ENCODE results near the gene BRD7.
A peak's percentile ranks its signal among the peaks of the same experiment; 100 is the strongest.

Gene BRD7

DNA sequence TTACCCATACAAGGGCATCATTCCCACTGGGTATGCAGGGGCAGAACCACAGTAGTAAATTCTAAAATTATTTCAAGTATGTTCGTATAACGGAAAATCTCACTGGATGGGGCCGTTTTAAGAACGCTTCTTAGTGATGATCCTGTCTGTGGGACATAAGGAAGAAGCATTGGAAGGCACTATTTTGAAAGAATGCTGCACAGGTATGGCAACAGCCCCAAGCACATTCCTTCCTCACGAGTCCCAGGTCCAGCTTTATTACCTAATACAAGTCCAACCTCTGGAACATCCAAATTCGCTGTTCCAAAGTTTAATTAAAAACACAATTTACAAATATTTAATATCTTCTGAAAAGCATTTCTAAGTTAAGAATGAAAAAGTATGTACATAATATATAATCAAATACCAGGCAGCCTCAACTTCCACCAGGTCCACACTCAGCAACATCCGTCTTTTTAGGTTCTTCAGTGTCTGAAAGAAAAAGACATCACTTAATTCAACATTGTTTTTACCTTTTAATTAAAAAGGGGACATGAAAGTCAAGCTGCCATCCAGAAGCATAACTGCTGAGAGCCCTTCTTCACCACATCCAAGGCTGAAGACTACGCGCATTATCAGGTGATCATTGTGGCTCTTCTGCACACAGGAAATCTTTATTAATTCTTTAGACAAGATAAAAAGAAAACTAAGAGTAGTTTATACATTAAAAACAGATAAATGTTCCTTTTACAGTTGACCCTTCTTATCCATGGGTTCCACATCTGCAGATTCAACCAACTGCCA lies 49.8 kb downstream of the BRD7 start:
- DNase-seq, result no peak

DNA sequence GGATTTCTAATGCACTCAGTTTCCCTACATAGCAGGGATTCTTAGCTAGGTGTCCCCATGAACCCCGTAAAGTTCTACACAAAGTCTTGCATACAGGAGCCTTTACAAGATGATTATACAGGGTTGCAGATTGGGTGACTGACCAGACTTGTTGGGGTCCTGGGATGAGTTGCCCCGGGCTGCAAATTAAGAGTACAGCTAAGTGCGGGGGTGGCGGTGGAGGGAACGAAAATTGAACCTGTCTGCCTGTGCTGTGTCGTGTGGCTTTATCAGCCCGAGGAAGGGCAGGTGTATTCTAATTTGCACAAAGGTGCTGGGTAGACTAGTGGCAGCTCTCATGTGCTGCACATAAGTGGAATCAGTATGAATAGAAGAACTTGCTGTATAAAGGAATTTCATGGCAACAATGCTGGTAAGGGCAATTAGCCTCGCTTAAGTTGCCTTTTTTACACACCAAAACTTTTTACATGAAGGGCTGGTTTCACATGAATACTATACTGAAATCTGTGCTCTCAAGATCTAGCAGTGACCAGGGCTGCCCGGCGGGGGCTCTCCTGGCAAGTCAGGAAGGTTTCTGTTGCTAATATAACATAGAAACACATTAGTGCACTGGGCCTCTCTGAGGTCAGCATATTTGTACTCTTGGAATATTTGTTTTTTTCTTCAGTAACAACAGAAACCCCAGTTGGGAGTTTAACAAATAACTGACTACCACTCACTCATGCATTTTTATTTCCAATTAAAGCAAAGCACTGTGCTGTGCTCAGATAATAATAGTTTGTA lies 51.7 kb downstream of the BRD7 start:
- DNase-seq, result no peak

DNA sequence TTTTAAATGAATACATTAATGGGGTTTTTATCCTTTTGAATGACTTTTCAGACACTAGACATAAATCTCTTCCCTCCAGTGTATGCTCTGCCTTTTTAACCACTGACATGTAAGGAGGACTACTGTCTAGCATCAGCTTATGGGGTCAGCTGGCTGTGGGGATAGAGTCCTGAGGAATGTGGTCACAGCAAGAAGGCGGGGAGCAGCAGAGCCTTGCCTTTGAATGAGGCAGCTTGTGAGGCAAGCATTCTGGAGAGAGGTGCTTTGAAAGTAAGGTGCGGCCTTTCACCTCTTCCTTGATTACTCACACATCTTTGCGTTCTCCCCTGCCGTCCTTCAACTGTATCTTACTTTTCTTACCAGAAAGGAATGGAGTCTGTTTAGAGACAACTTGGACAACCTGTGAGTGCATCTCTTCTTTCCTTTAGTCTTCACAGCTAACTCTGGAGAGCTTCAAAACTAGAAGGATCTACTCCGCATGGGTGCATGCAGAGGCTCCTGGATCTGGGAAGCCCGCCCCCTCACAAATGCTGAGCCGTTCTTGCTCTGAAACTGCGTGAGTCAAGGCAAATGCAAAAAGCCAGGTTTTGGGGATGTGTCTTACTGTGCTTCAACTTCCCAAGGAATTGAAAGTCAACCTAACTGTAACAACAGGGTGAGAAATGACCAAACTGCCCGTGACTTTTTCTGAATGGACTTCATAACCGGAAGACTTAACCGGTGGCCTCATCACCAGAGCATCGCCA lies 52.5 kb downstream of the BRD7 start:
- DNase-seq, result no peak

DNA sequence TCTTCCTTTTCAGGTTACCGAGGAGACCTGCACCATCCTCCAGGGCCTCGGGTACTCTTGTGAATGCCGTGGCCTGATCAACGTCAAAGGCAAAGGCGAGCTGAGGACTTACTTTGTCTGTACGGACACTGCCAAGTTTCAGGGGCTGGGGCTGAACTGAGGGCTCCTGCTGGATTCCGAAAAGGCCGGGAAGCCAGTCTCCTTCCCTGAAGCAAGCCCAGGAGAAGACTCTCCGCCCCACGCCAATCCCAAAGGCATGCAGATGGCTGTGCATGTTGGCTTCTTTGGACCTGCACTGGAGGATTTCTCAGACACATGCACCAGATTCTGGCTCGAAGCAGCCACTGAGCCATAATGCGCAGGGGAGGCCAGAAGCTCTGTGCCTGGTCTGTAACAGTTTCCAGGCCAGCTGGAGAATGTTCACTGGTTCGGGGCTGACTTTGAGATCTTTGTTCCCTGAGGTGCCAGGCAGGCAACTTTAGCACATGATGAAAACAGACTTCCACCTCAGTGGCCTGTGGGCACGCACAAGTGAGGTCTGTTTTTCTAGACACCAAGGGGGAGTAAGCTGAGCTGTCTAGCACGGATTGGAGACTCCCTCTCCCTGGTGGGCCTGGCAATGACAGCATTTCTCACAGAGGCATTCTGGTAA lies 53.3 kb downstream of the BRD7 start:
- DNase-seq, result no peak

DNA sequence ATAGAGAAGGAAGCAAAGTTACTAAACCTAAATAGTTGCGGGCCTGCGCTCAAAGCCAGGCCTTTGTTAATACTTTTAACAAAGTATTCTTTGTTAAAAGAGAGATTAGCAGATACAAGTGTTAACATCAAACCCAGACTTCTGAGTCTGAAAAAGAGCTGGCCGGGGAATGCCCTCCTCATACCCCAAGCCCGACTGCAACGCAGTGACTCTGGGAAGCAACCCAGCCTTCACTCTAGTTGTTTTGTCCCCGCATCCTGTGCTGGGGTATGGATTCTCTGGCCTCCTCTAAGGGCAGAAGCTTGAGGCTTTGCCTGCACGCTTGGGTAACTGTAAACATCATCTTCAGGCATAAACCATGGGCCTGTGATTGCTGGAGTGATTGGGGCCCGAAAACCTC lies 54.1 kb downstream of the BRD7 start:
- no peak for DNase-seq

DNA sequence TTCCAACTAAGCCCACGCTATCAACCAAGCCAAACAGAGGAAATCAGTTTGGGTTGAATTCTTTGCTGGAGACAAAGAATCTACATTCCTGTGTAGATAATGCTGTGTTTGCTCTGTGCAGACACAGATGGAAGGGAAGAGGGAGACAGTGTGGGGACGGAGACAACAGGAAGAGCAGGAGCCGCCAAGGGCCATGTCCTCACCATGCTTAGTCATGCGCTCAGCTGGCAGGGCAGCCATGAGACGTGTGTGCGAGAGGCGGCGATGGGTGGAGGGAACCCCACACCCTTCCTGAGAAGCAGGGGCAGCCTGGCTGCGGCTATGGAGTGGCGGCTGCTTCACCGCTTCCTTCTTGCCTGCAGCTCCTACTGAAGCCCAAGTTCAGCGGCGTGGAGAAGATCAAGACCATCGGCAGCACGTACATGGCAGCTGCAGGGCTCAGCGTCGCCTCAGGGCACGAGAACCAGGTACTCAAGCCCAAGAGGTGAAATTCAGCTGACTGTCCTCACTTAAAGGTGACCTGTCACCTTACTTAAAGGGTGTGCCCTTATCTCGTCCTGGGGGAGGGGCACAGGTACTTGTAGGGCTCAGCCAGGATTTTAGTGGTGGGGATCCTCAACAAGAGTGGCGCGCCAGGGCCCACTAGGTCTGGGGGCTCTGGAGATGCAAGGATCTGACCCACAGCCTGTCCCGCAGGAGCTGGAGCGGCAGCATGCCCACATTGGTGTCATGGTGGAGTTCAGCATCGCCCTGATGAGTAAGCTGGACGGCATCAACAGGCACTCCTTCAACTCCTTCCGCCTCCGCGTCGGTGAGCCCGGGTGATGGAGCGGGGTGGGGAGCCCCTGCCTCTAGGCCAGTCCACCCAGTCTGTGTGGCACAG lies 55.0 kb downstream of the BRD7 start:
- DNase-seq, result no peak

DNA sequence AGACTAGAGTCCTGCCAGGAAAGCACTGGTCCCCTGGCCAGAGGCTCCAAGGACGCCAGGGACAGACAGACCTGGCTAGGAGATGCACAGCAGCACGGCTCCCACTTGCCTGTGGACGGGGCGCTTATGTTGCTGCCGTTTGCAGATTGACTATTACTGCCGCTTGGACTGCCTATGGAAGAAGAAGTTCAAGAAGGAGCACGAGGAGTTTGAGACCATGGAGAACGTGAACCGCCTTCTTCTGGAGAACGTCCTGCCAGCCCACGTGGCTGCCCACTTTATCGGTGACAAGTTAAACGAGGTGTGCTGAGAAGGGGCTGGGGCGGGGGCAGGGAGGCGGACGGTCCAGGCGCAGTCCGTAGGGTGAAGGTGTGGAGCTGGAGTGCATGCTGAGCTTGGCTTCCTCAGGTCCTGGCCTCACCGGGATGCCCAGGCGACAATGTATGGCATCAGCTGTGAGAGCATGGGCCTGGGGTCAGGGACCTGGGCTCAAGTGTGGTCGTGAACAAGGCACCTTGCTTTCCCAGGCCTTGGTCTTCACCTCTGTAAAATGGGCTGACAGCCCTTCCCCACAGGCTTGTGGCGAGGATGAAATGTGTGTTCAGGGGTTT lies 56.8 kb downstream of the BRD7 start:
- DNase-seq, result no peak

DNA sequence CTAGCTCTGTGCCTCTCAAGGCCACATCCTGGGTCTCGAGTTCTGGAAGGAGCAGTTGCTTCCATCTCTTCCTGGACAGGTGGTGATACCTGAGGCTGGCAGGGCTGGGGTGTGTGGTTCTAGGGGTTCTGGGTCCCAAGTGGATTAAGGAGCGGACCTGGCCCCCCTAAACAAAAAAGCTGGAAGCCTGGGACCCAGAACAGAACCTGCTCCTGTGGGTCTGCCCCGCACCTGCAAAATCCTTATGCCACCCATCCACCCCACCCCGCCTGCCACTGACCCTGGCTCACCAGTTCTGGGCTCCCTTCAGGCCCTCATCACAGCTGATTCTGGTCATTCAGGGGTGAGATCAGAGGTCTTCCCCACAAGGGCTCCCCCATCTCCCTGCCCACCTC lies 57.7 kb downstream of the BRD7 start:
- no peak for DNase-seq

DNA sequence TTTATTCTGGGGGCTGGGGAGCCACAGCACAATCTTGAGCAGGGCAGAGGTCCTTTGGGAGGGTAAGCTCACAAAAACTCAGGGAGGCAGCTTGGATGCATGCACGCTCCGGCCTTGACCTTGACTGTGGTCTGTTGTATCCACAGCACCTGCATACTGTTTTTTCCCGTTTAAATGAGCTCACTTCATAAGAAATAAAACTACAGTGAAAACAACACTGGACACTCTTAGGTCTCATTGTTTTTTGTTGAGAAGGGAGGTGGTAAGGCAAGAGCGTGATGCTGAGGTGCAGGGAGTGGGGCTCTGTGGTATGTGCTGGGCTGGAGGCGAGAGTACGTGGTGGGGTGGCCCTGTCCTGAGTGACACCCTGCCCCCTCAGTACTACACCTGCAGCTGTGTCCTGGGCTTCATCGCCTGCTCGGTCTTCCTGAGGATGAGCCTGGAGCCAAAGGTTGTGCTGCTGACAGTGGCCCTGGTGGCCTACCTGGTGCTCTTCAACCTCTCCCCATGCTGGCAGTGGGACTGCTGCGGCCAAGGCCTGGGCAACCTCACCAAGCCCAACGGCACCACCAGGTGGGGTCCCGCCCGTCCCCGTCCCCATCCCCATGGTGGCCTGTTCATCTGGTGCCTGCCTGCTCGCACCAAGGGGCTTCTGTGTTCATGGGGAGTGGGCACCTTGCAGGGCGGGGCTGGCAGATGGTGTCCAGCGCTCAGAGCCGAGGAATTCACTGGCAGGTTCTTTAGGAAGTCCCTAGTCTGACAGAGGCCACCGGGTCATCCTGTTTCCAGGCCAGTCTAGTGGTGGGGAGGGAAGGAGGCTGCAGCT lies 58.3 kb downstream of the BRD7 start:
- no peak for DNase-seq

DNA sequence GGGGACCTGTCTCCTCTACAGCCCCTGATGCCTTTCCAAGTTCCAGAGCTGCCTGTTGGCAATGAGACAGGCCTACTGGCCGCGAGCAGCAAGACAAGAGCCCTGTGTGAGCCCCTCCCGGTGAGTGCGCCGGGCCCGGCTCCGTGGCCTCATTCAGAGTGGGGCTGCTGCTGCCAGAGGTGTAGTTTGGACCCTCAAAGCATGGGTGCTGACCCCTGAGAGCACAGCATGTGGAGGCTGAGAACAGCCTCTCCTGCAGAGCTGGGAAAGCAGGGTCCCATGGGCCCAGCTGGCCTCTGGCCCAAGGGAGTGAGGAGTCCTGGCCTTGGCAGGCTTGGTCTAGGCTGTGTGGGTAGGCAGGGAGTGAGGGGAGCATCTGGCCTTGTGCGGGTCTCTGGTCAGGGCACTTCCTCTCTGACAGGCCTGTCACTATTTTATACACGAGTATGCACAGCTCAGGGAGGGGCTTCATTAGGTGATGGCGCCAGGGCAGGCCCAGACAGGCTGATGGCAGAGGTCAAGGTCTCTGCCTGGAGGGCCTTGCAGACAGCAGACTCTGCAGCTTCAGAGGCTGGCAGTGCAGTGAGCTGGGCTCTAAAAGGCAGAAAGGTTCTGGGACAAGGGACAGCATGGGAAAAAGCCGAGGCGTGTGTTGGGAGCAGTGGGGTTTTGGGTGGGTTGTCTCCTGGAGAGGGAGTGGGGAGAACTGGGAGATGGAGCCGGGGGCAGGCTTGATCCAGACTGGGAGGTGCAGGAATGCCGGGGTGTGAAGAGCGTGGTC lies 59.1 kb downstream of the BRD7 start:
- DNase-seq, result no peak

DNA sequence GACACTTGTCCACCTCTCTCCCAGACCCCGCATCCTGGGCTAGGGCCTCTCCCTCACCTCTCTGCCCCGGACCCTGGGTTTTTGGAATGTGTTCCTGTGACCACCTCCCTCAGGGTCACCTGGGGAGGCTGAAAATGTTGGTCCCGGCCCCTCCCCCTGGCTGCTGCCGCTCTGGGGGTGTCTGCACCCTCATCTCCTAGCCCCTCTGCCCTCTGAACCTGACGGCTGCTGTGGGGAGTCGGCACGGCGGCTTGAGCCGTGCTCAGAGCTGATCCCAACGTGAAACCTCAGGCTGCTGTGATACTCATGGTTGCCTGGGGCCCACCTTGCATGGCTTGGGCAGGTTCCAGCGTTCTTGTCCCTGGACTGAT lies 59.6 kb downstream of the BRD7 start:
- DNase-seq, result no peak

DNA sequence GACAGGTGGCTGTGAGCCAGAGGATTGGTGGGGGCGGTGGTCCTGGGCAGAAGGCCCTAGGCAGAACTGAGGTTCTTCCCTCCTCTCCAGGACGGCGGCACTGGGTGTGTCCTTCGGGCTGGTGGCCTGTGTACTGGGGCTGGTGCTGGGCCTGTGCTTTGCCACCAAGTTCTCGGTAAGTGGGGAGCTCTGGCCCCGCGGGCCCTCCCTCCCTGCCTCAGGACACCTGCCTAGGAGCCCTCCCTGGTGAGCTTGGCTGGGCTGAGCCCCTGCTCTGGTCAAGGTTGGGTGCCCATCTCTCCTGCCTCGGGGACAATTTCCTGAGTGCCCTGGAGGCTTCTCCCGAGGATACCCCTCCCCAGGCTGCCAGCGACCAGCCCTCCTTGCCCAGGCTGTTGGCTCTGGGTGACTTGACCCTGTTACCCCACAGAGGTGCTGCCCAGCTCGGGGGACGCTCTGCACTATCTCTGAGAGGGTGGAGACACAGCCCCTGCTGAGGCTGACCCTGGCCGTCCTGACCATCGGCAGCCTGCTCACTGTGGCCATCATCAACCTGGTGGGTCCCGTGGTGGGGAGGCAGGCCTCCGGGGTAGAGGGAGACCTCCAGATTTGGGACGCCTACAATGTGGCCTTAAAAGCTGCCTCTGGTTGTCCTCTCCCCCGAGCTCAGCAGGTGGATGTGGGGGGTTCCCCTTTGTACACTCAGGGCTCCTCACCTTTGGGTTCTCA lies 60.4 kb downstream of the BRD7 start:
- no peak for DNase-seq

DNA sequence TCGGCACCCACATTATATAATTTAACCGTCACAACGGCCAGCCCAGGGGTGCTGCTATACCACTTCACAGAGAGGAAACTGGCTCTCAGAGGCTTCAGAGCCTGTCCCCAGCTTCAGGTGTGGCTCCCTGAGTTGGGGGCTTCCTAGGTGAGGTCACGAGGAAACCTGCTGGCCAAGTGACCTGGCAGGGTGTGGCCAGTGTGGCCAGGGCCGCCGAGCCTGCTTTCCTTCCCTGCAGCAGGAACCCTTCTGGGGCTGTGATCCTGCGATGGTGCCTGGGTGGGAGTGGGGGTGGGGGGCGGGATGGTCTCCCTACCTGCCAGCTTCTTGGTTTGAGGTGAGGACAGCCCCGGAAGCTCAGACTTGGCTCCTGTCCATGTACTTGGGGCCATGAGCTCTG lies 62.5 kb downstream of the BRD7 start:
- no peak for DNase-seq

DNA sequence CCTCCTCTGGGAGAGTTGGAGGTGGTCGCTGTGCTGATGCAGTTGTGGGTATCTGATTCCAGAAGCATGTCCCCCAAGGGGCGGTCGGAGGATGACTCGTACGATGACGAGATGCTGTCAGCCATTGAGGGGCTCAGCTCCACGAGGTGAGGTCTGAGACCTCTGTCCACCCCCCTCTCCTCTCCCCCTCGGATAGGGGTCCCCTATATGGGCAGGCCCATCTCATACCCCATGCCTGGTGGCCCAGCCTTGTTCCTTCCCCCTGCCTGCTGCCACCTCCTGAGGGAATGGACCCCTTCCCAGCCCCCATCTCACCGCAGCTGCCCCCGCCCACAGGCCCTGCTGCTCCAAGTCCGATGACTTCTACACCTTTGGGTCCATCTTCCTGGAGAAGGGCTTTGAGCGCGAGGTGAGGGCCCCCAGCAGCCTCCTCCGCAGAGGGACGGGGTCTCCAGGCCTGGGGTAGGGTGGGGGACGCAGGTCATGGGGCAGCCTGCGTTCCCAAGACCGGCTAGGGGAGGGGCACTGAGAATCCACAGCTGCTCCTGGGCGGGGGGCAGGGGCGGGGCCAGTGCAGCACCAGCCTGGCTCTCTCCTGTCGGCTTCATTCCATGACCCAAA lies 63.2 kb downstream of the BRD7 start:
- DNase-seq, result no peak

DNA sequence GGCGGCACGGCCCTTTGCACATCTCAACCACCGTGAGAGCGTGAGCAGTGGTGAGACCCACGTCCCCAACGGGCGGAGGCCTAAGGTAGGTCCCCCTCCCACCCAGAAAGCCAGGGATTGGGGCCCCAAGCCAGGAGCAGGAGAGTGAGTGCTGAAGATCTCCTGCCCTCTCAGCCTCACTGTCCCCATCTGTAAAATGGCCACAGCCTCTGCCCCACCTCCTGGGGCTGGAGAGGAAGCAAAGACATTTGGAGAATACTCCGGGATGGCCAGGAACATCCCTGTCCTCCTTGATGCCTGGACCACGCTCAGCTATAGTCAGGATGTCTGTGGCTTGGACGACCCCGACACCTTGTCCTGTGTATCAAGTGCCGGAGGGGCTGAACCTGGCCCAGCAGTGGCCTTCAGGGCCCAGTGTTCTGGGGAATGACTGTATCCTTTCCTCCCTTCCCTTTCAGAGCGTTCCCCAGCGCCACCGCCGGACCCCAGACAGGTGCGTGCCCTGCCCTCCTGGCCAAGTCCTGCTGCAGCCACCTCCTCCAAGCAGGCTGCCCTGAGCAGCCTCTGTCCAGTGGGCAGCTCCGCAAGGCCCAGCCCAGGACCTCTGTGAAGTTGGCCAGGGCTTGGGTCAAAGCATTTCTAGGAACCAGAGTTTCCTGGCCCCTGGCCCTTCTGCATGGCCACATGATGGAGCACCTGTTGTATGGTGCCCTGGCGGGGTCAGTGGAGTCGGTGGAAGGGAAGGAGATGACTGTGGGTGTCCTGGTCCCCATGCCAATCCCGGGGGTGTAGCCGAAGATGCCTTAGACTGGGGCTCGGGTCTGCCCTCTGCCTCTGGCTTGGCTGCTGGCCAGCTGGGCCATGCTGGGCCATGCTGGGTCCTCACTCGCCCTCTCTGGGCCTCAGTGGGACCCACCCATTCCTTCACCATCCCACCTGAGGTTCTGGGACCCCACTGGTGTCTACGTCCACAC lies 64.0 kb downstream of the BRD7 start:
- no peak for DNase-seq

DNA sequence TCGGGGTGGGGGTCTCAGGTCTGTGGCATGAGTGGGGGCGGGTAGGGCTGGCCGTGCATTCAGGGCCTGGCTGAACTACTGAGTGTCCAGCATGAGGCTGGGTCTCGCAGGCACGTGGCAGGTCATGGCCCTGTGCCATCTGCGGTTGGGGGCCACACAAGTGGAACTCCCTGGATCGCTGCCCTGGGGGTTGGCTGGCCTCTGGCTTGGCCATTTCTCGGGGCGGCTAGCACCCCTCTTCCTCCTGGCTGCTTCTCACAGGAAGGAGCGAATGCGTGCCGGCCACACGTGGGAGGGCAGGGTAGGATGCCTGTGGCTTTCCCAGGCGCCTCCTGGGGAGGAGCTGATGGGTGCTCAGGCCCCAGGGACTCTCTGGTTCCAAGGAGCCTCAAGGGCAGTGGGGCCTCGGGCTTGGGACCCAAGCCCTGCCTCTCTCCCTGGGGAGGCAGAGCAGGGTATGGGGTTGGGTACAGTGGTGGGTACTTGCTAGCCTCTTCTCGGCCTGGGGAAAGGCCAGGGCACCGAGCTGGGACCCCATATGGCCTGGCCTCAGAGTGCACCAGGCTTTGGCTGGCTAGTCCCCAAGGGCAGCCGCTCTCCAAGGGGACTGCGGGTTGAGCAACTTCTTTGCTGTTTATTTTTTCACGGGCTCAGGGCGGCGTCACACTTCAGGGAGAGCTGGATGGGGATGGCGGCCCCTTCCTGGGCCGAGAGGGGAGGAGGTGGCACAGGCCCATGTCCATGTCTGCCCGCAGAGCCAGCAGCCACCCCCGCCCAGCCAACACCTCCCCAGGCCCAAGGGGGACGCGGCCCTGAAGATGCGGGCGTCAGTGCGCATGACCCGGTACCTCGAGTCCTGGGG lies 65.0 kb downstream of the BRD7 start:
- DNase-seq, result peak; percentile 24
